K562 (cell line): ENCODE results near the gene ALG12. TPM values are rescaled to one million over a fixed set of nuclear protein-coding genes. Genes with fewer than 3 reads are reported as not detected.

Source experiments
- ATAC-seq: fragments of 200-7000 bp; cut with Tn5 transposase; 3 replicates; pipeline ENCODE4 v1.9.1; 2020; ENCODE audit warnings: moderate library complexity
- BruUV-seq: library from RNA; stranded (reverse); fragments of 400-500 nt; replicated peaks from 2 replicates; lab custom pipeline; 2021; lab: Mats Ljungman, UMichigan
- CTCF ChIA-PET: fragments of 300-600 bp; formaldehyde crosslinking; extraction: SDS; loops from one replicate; lab custom pipeline; 2021; ENCODE audit warnings: low intra/inter-chr PET ratio; lab: Yijun Ruan, JAX
- POLR2A ChIA-PET: fragments of 300-600, 350-650 bp; sonication (Branson Sonifier 250); formaldehyde crosslinking; extraction: SDS; loops from one replicate; lab custom pipeline; 2021; ENCODE audit warnings: antibody characterized with exemption, inconsistent platforms; lab: Yijun Ruan, JAX
- DNase-seq, 4 experiments: peaks; one replicate each; pipeline versions ENCODE4 v3.0.0 to v3.0.0-alpha.2; 2011 to 2018; ENCODE audit warnings: low spot score in 3 of 4, mixed read lengths in 3 of 4; ENCODE audit errors: extremely low read depth in 1 of 4
- FAIRE-seq: peaks from 2 replicates; lab custom pipeline; 2011; peaks lifted over from hg19 to GRCh38; lab: Jason Lieb, UNC
- H2AFZ ChIP-seq: 2 replicates; pipeline ENCODE4 v1.6.0; 2011; ENCODE audit warnings: low read depth, low read length, control low read depth, inconsistent platforms
- H3K27ac ChIP-seq: fragments of 200-600 bp; 3 replicates; pipeline ENCODE4 v1.8.0; 2011; ENCODE audit warnings: low read depth, mild to moderate bottlenecking, control low read depth, inconsistent platforms, low read length, moderate library complexity, mixed read lengths; ENCODE audit errors: extremely low read depth
- H3K27me3 ChIP-seq, 2 experiments: fragments of 300-600 bp in 1 of 2; 2 replicates in 1 of 2; 3 replicates in 1 of 2; pipeline versions ENCODE4 v1.6.0 to v1.8.0; 2011; ENCODE audit warnings: inconsistent platforms in 2 of 2, low read length in 2 of 2, mild to moderate bottlenecking in 1 of 2, mixed read lengths in 1 of 2, moderate library complexity in 1 of 2; ENCODE audit not compliant: control insufficient read depth in 2 of 2, insufficient read depth in 2 of 2
- H3K36me3 ChIP-seq: fragments of 300-600 bp; 3 replicates; pipeline ENCODE4 v1.8.0; 2011; ENCODE audit warnings: mild to moderate bottlenecking, low read length, inconsistent platforms; ENCODE audit not compliant: control insufficient read depth, insufficient read depth
- H3K4me1 ChIP-seq, 2 experiments: fragments of 200-600 bp in 1 of 2; replicated peaks in 1 of 2; 2 replicates in 1 of 2; 3 replicates in 1 of 2; pipeline versions ENCODE4 v1.5.1 to v1.8.0; 2011; ENCODE audit warnings: inconsistent platforms in 2 of 2, low read length in 2 of 2, mild to moderate bottlenecking in 1 of 2, mixed read lengths in 1 of 2, moderate library complexity in 1 of 2; ENCODE audit not compliant: control insufficient read depth in 2 of 2, insufficient read depth in 2 of 2
- H3K4me2 ChIP-seq: 2 replicates; pipeline ENCODE4 v1.6.1; 2011; ENCODE audit warnings: low read length, control low read depth, inconsistent platforms, mixed read lengths; ENCODE audit not compliant: insufficient read depth
- H3K4me3 ChIP-seq: fragments of 200-600 bp; sonication (generic), shearing (Covaris generic); 2 replicates; pipeline ENCODE4 v1.5.1; 2016; ENCODE audit warnings: control low read depth, inconsistent platforms
- H3K79me2 ChIP-seq: fragments of 200-600 bp; 3 replicates; pipeline ENCODE4 v1.8.0; 2011; ENCODE audit warnings: low read length, inconsistent platforms; ENCODE audit not compliant: control insufficient read depth, insufficient read depth
- H3K9ac ChIP-seq, 2 experiments: 2 replicates each; pipeline versions ENCODE4 v1.6.0 to v1.6.1; 2011; ENCODE audit warnings: low read depth in 2 of 2, low read length in 2 of 2, control low read depth in 1 of 2, inconsistent platforms in 1 of 2, mild to moderate bottlenecking in 1 of 2, mixed read lengths in 1 of 2; ENCODE audit not compliant: insufficient read depth in 1 of 2
- H3K9me1 ChIP-seq: one replicate; pipeline ENCODE4 v1.6.0; 2011; ENCODE audit warnings: inconsistent platforms, mild to moderate bottlenecking, low read length, moderate library complexity; ENCODE audit not compliant: control insufficient read depth, insufficient read depth
- H3K9me3 ChIP-seq: replicated peaks from 2 replicates; pipeline ENCODE4 v1.5.1; 2011; ENCODE audit warnings: low read depth, low read length, inconsistent platforms; ENCODE audit not compliant: control insufficient read depth, insufficient read depth
- H4K20me1 ChIP-seq: replicated peaks from 2 replicates; pipeline ENCODE4 v1.6.1; 2011; ENCODE audit warnings: low read length, inconsistent platforms, mixed read lengths; ENCODE audit not compliant: control insufficient read depth, insufficient read depth
- CUX1 ChIP-seq: fragments of 200-800 bp; sonication (Bioruptor generic); IDR thresholded peaks from 2 replicates; pipeline ENCODE4 v1.6.1; 2016; ENCODE audit warnings: missing genetic modification characterization, missing compliant biosample characterization
- TAF7 ChIP-seq: fragments of 450-650 bp; IDR thresholded peaks from 2 replicates; pipeline ENCODE4 v1.6.1; 2016; ENCODE audit warnings: missing genetic modification characterization, missing compliant biosample characterization
- WGBS: fragments of 100-300 bp; shearing (Covaris generic); methylation state at CpG from one replicate; pipeline ENCODE4 v1.1.6; 2016; ENCODE audit warnings: low coverage, mixed read lengths; ENCODE audit not compliant: insufficient coverage; ENCODE audit errors: missing lambda C conversion rate; 5-methylcytosine and 5-hydroxymethylcytosine counted together
- in situ Hi-C: fragments of 300-500 bp; cut with MboI; formaldehyde crosslinking; loops from 4 replicates; pipeline ENCODE4 v1.15.0; 2018; ENCODE audit warnings: inconsistent platforms, mixed read lengths
- intact Hi-C: fragments of 100-400 bp; cut with micrococcal nuclease; formaldehyde crosslinking; loops from 2 replicates; pipeline ENCODE4 v1.14.2; 2022
- polyA plus RNA-seq, 8 experiments: library from polyadenylated mRNA; depleted of rRNA in 4 of 8; stranded (reverse) in 5 of 8; unstranded in 3 of 8; fragments of >200 nt; fragmentation: Nextera tagmentation in 2 of 8; fragmentation: Illumina TruSeq in 1 of 8; extraction: Ambion mirVana in 2 of 8; extraction: Trizol in 1 of 8; gene quantifications; 2 replicates each; pipeline versions ENCODE4 v1.2.1 to v1.2.3, GENCODE V29; 2011 to 2014; ENCODE audit warnings: inconsistent platforms in 1 of 8, missing spikeins in 1 of 8
- total RNA-seq, 7 experiments: library from RNA; depleted of rRNA in 6 of 7; stranded (reverse); fragments of >200 nt in 6 of 7; fragmentation: Illumina TruSeq in 2 of 7; extraction: Trizol in 2 of 7; gene quantifications; 2 replicates each; pipeline versions ENCODE4 v1.2.1 to v1.2.3, GENCODE V29; 2011 to 2021; ENCODE audit warnings: low replicate concordance in 1 of 7

The ALG12 gene
- total and polyA plus RNA-seq, 9 of the 15 experiments (the other 6 are each of a cell fraction or from before 2014, with no cell fraction given) = 0.20 to 8.5 (median 3.4) TPM

- Histone ChIP-seq H3K36me3 (0 out of 3 replicates have a peak, but pooled peaks cover 2% of the 10 kb centered on the region), H3K4me3 (no peak overlapping the region), H3K27me3 (no peaks in the 10 kb centered on the region), H3K9me1 (no peaks in the 10 kb centered on the region), H2AFZ (no peak overlapping the region), H3K9ac (no peak overlapping the region), H3K9me3 (no peaks in the 10 kb centered on the region), H3K4me1 (peaks cover 15 to 51% of the 10 kb centered on the region in 2 experiments; a peak in 4 of 5 replicates), H3K79me2 (no peaks in the 10 kb centered on the region), H3K27ac (no peak overlapping the region), H4K20me1 (no peaks in the 10 kb centered on the region), H3K4me2 (no peak overlapping the region)
- CTCF ChIA-PET = interaction anchor here (0.6 to 3.4 kb wide), 5 partner anchors 83 to 163 kb away, joined by 3 to 37 read pairs (median 4); partner anchors contain the start of gene IL17REL
- BruUV-seq = no TSS peak
- no peak for ATAC-seq
- no peak for DNase-seq
- WGBS = 12% methylated on average over 18 of the region's 21 CpGs
- in situ Hi-C loops = loop anchor here (5.0 kb wide), 2 partner anchors 62 to 102 kb away; no protein-coding TSS in a partner anchor
- POLR2A ChIA-PET = interaction anchor here (1.3 kb wide), 1 partner anchor 100 kb away, joined by 5 read pairs; no protein-coding TSS in a partner anchor
- TF ChIP-seq CUX1 (CRISPR knock-in tag) (no peak), TAF7 (tag) (no peak)
- intact Hi-C loops = loop anchor here (1.0 to 5.0 kb wide), 2 partner anchors 42 to 100 kb away; no protein-coding TSS in a partner anchor
- FAIRE-seq = no peak
Measured at GRCh38 chr22:49929994-49930575, 11.8 kb upstream of the ALG12 start.
